HG03432 (cell line): Measurements from ENCODE around the gene JAG1.
"Not testable (repeated sequence)": the region's sequence is repeated elsewhere in the genome, so short reads cannot be mapped to it uniquely, and the experiment has no call there.

ENCODE experiments used
- ATAC-seq: cut with Tn5 transposase; IDR thresholded peaks from one replicate; pipeline ENCODE4 v1.9.1; 2021; ENCODE audit warnings: mild to moderate bottlenecking, moderate library complexity; ENCODE audit not compliant: unreplicated experiment

Gene JAG1

DNA sequence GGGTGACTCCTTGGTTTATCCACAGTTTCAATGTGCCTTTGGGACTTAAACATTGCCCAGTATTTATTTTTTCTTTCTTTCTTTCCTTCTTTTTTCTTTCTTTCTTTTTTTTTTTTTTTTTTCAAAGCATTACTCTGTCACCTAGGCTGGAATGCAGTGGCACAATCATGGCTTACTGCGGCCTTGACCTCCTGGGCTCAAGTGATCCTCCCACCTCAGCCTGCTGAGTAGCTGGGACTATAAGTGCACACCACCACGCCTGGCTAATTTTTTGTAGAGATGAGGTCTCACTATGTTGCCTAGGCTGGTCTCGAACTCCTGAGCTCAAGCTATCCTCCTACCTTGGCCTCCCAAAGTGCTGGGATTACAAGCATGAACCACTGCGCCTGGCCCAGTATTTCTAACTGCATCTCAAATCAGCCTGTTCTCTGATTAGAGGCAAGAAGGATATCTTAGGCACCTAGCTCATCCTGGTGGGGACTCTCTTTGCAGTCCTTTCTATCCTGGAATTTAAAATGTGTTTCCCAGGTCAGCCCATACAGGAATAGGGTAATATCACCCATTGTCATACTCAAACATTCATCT, 56.2 kb downstream of the JAG1 start:
- ATAC-seq = not testable (repeated sequence)

DNA sequence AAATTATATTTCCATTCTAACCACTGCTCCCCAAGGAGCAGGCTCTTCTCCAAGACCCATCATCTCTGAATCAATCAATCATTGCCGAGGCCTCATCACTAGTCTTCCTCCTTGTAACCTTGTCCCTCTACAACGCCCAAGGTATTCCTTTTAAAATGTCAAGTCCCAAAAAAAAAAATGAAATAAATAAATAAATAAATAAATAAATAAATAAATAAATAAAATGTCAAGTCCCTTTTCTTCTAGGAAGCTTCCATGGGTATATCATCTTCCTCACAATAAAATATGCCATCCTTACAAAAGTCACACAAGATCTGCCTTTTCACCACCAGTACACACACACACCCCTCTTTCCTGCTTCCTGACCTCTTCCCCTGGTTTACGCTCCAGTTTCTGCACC, 57.6 kb downstream of the JAG1 start:
- ATAC-seq = no peak

DNA sequence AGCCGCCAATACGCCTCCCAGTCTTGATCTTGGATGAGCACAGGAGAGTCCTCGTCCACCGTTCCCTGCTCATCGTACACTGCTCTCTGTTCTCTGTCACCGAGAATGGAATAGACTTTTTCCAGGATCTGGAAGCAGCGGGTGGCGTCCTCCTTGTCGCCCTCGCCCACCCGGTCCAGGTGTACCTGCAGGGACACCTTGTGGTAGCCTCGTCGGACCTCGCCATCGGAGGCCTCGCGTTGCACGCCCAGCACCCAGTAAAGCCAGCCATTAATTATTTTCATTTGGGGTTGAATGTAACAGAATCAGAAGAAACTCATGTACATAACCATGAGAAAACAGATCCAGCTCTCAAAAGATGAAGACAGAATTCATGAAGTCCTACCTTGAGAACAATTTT, 59.9 kb downstream of the JAG1 start:
- no peak for ATAC-seq

DNA sequence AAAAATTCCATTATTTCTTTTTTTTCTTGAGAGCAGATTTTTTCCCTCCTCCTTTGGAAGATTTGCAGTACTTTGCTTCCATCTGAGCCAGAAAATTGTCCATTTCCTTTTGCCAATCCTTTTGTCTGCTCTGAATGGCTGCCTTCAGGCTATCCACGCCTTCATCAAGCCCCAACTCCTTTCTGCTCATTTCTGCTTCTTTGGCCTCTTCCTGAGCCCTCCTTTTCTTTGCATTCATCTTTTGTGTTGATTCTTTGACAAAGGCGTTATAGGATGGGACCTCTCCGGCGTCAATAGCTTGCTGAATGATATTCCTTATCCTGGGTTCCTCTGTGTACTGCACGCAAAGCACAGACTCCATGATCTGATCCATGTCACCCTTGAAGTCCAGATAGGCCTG, 60.4 kb downstream of the JAG1 start:
- ATAC-seq = not testable (repeated sequence)

DNA sequence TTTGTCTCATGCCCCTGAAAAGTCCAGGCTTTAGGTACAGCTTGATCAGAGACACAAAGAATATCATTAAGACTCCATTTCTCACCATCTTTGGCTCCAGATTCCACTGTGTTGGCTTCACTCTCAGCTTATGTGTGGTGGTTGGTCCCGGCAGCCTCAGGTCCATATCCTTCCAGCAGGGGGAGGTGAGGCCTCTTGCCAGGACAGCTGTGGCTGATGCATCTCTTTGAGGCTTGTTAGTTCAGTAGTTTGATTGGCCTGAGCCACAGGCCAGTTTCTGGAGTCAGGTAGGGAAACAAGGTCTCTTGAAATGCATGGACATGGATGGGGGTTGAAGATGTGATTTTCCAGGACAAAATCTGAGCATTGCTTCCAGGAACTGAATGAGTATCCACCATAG, 62.4 kb downstream of the JAG1 start:
- ATAC-seq = peak; percentile 82

DNA sequence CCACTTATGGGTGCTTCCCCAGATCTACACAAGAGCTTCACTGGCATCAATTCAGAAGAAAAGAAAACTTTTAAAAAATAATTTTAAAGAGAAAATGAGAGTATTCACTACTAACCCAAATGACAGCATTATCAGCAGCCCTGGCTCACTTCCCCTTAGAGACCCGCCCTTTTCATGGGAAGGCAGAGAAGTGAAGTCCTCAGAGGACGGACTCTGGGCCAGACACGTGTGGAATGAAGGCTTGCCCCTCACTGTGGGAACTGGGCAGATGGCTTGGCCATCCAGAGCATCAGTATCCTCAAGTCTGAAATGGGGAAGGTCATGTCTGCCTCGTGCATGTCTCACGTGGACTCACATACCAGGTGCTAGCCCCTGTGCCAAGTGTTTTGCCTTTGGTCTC, 63.5 kb downstream of the JAG1 start:
- ATAC-seq = no peak

DNA sequence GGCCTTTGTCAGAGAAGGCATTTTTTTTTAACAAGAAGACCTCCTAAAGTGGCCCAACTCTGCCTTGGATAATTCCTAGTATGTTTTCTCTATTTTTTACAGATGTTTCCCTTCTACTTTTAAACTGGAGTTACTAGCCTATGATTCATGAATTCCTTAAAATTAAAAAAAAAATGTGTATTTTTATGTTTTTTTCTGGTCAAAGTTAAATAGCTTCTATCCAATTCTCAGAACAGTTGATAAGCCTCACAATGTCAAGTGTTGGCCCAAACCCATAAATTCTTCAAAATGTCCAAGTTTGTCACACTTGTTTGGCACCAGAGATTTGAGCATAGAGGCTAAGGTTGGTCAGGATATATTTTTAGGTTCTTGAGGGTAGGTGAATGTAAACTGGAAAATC, 64.0 kb downstream of the JAG1 start:
- ATAC-seq = no peak

DNA sequence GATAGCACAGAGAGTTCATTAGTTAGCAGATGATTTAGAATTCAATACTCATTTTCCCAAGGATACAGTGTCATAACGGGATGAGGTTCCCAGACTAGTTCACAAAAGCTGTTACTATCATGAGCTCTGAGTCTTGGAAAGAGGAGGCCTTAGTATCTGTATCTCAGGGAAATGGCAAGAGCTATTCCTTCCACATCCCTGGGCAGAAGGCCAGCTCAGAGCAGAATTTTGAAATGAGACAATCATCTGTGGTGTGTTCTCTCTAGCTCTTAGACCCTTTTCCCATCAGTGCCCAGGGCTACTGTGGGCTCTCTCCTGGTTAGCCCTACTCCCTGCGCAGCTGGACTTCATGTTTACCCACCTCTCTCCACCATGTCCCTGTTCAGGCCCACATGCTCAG, 64.5 kb downstream of the JAG1 start:
- ATAC-seq = no peak

DNA sequence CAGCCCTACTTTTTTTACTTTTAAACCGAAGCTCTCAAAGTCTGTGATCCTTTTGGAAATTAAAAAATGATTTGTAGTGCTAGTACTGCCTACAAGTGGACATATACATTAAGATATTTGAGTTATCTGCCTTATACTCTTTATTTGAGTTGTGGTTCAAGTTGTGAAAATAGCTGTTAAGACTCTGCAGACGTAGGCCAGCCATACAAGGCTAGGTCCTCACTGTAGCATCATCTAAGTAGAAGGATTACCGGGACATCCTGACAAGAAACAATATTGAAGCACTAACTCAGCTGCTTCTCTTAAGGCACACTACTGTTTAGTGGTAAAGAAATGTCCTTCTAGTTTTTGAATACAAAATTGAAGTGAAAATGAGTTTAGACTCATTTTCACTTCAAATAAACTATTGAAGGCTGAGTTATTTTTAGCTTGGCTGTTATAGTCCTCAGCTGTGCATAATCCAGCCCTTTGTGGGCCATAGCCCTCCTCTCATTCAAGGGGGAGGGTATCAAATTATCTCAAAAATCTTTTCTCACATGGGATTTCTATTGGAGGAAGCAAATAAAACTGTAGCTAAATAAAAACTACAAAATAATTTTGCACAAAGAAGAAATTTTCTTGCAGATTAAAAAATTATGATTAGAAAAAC, 68.1 kb downstream of the JAG1 start:
- ATAC-seq = no peak

DNA sequence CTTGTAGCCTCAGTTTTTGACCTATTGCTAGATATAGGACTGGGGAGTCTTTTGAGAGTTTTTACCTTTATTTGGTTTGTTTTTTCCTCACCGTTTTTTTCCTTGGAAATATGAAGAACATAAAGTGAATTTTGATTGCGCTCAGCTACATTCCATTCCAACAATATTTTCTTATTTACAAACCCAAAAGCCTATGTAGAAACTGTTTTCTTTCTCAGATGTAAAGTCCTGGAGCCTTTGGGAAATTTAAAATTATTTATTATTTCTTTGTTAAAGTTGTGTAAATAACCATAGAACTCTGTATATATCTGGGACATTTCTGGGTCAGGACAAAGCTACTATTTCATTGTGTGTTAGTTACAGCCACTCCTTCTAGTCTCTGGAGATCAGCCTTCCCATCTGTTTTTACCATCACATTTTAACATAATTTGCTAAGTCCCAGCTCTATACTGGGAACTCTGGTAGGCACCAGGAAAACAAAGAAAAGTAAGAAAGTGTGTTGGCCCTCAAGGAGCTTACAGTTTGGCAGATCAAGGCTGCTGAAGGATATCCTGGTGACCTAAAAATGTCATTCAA, 68.8 kb downstream of the JAG1 start:
- ATAC-seq = no peak

DNA sequence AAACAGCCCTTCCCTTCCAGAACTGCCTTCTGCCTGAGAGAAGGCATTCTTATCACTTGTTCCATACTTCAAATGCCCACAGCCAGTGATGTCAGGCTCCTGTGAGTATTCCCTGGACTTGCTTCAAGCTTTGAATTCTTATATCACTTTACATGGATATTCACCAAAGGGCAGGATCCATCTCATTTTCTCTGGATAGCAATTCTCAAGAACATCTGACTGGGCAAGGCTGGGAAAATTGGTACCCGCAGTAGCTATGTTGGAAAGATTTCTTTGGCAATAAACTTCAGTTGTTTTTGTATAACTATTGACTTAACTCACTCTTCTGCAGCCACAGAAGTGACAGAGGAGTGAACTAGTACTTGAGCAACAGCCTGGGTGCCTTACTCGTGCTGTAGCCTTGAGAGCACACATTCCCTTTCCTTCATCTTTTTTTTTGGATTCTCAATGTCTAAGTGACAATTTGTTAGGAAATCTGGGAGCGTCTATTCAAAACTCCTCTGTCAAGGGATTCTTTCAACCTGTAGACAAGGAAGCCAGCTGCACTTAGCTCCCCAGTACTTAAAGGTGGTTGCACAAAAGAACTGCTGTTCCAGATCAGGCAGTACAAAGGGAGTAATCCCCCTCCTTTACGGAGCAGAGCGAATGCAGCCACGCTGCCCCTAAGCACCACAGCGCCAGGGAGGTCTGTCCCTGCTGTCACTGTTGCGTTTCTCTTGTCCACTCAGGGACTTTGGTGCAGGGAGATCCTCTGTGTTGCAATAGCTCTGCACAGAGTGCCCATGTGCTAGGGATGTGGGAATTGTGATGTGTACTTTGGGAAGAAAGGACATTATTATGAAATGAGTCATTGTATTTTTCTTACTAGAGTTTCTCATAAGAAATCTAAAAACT, 69.6 kb downstream of the JAG1 start:
- ATAC-seq = no peak

DNA sequence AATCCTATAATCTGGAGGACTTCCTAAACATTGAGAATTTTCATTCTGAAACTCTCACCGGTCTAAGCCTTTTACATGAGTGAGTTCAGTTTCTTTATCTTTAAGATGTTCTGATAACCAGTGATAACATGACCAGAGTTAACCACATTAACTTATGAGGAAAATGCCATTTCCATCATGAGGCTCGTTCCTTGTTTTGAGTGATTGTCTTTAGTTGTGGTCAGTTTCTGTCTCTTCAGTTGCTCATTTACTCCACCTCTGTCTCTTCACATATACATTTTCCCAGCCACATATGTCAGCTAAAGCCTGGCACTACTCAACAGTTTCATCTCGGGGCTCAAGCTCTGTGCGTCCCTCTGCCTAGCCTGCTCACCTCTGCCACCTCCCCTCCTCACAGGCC, 70.4 kb downstream of the JAG1 start:
- no peak for ATAC-seq

DNA sequence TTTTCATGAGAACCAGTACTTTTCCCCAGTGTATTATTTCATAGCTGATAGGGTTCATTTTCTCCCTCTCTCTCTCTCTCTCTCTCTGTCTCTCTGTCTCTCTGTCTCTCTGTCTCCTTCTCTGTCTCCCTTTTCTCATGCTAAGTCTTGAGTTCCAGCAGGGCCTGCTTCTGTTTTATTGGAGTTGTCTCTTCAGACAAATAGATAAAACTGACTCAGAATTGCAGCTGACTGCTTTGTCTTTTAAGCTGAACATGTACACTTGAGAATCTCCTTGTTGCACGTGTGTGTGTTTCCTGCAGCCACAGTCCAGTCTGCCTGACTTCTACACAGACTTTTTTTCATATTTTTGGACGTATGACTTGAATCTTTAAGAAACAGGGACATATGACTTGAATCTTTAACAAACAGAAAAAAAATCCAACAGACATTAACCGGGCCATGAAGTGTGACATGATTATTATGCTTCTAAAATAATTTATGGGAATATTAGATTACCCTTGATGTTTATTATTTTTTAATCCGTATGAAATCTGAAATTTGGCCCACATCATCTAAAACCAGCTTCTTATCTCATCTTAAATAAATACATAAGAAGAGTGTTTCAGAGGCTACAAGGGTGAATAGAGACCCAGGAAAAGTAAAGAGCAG, 71.5 kb downstream of the JAG1 start:
- no peak for ATAC-seq

DNA sequence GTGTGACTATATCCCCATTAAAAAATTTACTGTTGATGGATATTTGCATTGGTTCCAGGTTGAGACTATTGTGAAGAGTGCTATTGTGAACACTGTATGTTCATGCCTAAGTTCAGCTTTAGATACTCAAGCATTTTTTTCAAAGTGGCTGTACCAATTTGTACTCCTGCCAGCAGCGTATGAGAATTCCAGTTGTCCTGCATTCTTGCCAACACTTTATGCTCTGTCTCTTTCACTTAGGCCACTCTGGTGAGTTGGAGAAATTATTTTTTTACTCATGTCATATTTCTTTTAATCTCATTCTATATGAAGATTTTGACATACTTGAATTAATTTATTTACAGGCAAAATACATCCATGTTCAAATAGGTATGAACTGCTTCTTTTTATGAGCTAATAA, 76.2 kb downstream of the JAG1 start:
- ATAC-seq = no peak

DNA sequence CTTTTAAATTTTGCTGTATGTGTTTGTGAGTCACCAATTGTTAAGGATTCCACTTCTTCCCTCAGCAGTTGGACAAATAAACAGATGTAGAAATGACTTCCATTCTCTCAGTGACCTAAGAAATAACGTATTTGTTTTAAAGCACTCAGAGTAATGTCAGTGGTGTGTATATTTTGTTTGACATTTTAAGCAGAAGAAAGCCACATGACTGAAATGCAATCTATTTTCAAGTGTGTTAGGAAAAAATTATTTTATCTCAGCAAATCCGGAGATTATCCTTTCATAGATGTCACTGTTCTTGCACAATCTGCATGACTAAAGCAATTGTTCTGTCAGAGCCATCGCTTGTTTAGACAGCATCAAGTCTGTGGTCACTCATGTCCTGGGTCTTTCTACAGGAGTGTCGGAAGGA, 77.1 kb downstream of the JAG1 start:
- ATAC-seq = no peak

DNA sequence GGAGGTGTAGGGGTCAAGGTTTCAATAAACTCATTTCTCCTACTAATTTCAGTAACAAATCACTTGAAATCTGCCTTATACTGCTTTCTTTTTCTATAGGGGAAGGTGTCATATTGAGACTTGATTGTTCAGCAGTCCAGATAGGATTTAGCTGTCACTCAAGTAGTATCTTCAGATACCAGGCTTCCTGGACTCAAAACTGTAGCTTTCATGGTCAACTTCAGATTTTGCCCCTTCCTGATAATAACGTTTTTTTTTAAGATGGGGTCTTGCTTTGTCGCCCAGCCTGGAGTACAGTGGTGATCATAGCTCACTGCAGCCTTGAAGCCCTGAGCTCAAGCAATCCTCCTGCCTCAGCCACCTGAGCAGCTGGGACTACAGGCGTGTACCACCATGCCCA, 77.8 kb downstream of the JAG1 start:
- no peak for ATAC-seq

DNA sequence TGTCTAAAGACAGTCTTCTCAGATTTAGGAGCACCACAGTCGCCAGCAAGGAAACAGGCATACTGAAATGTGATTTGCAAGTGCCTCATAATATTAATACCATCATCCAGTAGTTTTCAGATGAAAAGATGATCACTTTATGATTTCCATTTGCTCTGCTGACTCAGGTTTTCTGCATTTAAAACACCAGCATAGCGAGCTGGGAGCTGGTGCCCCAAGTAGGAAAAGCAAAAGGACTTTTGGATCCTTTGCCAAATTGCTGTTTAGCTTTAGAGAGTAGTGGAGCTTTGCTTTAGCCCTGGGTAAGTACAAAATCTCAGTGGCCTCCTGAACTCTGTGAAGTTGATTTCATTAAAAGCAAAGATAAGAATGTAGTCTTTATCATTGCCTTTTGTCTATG, 78.5 kb downstream of the JAG1 start:
- ATAC-seq = no peak

DNA sequence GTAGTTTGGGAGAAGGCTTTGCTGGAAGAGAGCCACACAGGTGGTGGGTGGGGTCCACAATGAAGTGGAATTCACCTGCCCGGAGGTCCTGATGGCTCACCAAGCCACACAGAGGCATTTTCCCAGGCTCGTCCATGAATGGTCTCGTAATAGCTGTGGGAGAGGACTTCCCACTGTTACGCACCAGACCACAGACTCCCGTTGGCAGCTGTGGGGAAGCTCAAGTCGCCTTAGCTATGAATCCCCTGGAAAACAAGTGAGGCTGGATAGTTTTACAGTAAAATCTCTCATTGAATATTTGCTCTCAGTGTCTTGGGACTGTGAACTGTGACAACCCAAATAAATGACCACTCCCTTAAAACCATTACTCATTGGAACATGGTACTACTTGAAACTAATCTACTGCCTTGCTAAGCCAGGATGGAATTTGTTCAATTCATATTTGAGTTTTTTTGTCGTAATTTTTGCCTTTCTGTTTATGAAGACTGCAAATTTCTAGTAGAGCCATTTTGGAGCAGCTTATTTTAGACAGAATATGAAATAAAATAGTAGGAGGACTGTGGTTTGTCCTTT, 79.4 kb downstream of the JAG1 start:
- no peak for ATAC-seq

DNA sequence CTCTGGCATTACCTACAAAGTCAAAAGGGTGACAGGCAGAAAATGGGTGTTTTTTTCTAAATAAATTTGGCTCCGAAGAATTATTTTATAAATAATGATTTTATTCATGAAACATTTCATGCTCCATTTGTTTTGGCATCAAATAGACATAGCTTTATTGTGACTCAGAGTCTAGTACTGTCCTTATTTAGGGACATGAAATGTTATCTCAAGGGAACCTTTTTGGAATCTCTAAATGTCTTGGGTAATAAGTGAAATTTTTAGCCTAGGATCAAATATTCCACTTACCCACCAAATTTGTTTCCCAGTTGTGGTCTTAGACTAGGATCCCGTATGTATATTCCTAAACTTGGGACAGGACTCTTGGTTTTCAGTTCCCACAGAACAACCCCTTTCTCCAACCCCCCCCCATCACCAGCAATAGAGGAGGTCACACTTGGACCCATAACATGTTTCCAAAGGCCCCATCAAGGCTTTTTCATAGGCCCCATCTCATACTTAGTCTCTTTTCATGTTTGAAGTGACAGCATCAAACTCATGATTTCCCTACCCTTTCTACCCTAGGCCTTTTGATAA, 81.8 kb downstream of the JAG1 start:
- no peak for ATAC-seq

DNA sequence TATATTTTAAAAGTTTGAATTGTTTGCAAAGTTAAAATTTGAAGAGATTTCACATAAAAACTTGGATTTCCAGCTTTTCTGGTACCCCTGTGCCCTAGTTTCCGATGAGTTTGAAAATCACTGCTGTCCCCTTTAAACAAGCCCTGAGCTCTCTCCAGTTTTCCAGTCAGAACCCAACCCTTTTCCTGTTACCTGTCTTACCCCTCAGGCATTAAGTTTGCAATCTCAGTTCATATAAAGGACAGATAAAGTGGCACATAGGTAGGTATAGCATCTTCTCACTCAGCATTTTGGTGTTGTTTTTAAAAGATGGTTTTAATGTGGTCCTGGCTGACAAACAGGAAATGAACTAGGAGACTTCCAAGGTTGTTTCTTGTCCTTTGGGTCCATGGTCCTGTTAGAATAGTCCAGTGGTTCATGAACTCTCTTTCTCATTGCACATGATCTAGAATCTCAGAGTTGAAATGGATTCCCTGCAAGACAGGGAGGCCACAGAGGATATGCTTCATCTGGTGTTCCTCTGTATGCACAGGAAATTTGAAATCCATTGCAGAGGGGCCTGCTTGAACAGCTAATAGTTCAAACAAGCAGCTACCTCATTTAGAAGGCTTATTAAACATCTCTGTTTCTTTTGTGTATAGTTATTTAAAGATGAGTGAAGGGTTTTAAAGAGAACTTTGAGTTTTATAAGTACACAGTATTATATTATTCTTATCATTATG, 82.7 kb downstream of the JAG1 start:
- ATAC-seq = no peak
